H9 (cell line): ENCODE data around the gene OR5F1. TPM values are rescaled to one million over a fixed set of nuclear protein-coding genes. Genes with fewer than 3 reads are reported as not detected.

Experiments used
- DNase-seq: peaks from one replicate; pipeline ENCODE4 v3.0.0-alpha.2; 2017
- H2AFZ ChIP-seq: one replicate; pipeline ENCODE4 v1.6.1; 2013; ENCODE audit warnings: mild to moderate bottlenecking, low read length, control low read depth, moderate library complexity
- H2AK5ac ChIP-seq: 2 replicates; pipeline ENCODE4 v1.6.1; 2013; ENCODE audit warnings: low read length, control low read depth, mixed read lengths; ENCODE audit not compliant: insufficient read length
- H2BK120ac ChIP-seq: one replicate; pipeline ENCODE4 v1.6.1; 2013; ENCODE audit warnings: low read depth, mild to moderate bottlenecking, low read length, control low read depth, inconsistent platforms; ENCODE audit not compliant: poor library complexity, severe bottlenecking
- H2BK12ac ChIP-seq: 2 replicates; pipeline ENCODE4 v1.6.1; 2013; ENCODE audit warnings: low read length, control low read depth, mixed read lengths, low read depth; ENCODE audit not compliant: insufficient read length
- H2BK15ac ChIP-seq: 2 replicates; pipeline ENCODE4 v1.6.1; 2013; ENCODE audit warnings: low read depth, low read length, control low read depth
- H2BK20ac ChIP-seq: one replicate; pipeline ENCODE4 v1.6.1; 2013; ENCODE audit warnings: low read depth, mild to moderate bottlenecking, low read length, control low read depth, inconsistent platforms; ENCODE audit not compliant: poor library complexity, severe bottlenecking
- H2BK5ac ChIP-seq: 2 replicates; pipeline ENCODE4 v1.6.1; 2013; ENCODE audit warnings: low read length, control low read depth, mixed read lengths; ENCODE audit not compliant: insufficient read length
- H3K14ac ChIP-seq: 2 replicates; pipeline ENCODE4 v1.6.1; 2013; ENCODE audit warnings: low read length, control low read depth; ENCODE audit not compliant: insufficient read depth
- H3K18ac ChIP-seq: 2 replicates; pipeline ENCODE4 v1.6.1; 2013; ENCODE audit warnings: low read depth, mild to moderate bottlenecking, mixed read lengths, low read length, control low read depth; ENCODE audit not compliant: insufficient read length
- H3K23ac ChIP-seq: 2 replicates; pipeline ENCODE4 v1.6.1; 2013; ENCODE audit warnings: low read length, control low read depth, mixed read lengths, low read depth; ENCODE audit not compliant: insufficient read length
- H3K23me2 ChIP-seq: 2 replicates; pipeline ENCODE4 v1.6.1; 2013; ENCODE audit warnings: low read depth, mild to moderate bottlenecking, mixed read lengths, low read length, control low read depth; ENCODE audit not compliant: insufficient read length, poor library complexity, severe bottlenecking
- H3K27ac ChIP-seq: 2 replicates; pipeline ENCODE4 v1.5.1; 2013; ENCODE audit warnings: low read length, control low read depth, mixed read lengths, low read depth; ENCODE audit not compliant: insufficient read length
- H3K27me3 ChIP-seq: 2 replicates; pipeline ENCODE4 v1.6.1; 2013; ENCODE audit warnings: low read length, control low read depth, inconsistent platforms; ENCODE audit not compliant: insufficient read depth
- H3K4ac ChIP-seq: 2 replicates; pipeline ENCODE4 v1.6.1; 2013; ENCODE audit warnings: low read depth, mild to moderate bottlenecking, control low read depth, inconsistent platforms, low read length, moderate library complexity
- H3K4me1 ChIP-seq: 2 replicates; pipeline ENCODE4 v1.6.1; 2013; ENCODE audit warnings: low read length, control low read depth, inconsistent platforms; ENCODE audit not compliant: insufficient read depth
- H3K4me2 ChIP-seq: 2 replicates; pipeline ENCODE4 v1.6.1; 2013; ENCODE audit warnings: low read length, control low read depth, mixed read lengths; ENCODE audit not compliant: insufficient read length, insufficient read depth
- H3K56ac ChIP-seq: 2 replicates; pipeline ENCODE4 v1.6.1; 2013; ENCODE audit warnings: low read depth, mild to moderate bottlenecking, mixed read lengths, low read length, control low read depth; ENCODE audit not compliant: insufficient read length
- H3K79me1 ChIP-seq: 2 replicates; pipeline ENCODE4 v1.6.1; 2013; ENCODE audit warnings: low read depth, mild to moderate bottlenecking, moderate library complexity, low read length, control low read depth, inconsistent platforms; ENCODE audit not compliant: insufficient read depth, poor library complexity, severe bottlenecking
- H3K79me2 ChIP-seq: 2 replicates; pipeline ENCODE4 v1.6.1; 2013; ENCODE audit warnings: low read length, control low read depth, inconsistent platforms; ENCODE audit not compliant: insufficient read depth
- H3K9ac ChIP-seq: 2 replicates; pipeline ENCODE4 v1.6.1; 2013; ENCODE audit warnings: low read length, control low read depth, mixed read lengths; ENCODE audit not compliant: insufficient read length; ENCODE audit errors: extremely low read depth
- H3K9me3 ChIP-seq: one replicate; pipeline ENCODE4 v1.6.1; 2013; ENCODE audit warnings: low read depth, low read length, inconsistent platforms; ENCODE audit not compliant: control insufficient read depth
- H3T11ph ChIP-seq: one replicate; pipeline ENCODE4 v1.6.1; 2013; ENCODE audit warnings: mild to moderate bottlenecking, low read length, control low read depth, inconsistent platforms
- H4K20me1 ChIP-seq: one replicate; pipeline ENCODE4 v1.6.1; 2013; ENCODE audit not compliant: control insufficient read depth, insufficient read length, insufficient read depth
- H4K5ac ChIP-seq: 2 replicates; pipeline ENCODE4 v1.6.1; 2013; ENCODE audit warnings: low read depth, mild to moderate bottlenecking, mixed read lengths, low read length, control low read depth; ENCODE audit not compliant: insufficient read length
- H4K8ac ChIP-seq: replicated peaks from 2 replicates; pipeline ENCODE4 v1.6.1; 2013; ENCODE audit warnings: low read length, control low read depth, mixed read lengths, low read depth; ENCODE audit not compliant: insufficient read length
- H4K91ac ChIP-seq: 2 replicates; pipeline ENCODE4 v1.6.1; 2013; ENCODE audit warnings: low read depth, mild to moderate bottlenecking, moderate library complexity, mixed read lengths, low read length, control low read depth; ENCODE audit not compliant: insufficient read length
- H3K27ac Mint-ChIP-seq, 3 experiments: 2 replicates in 2 of 3; 3 replicates in 1 of 3; pipeline ENCODE4 v1.8.0; 2020 to 2021; ENCODE audit warnings: mixed read lengths in 3 of 3, mild to moderate bottlenecking in 1 of 3, moderate library complexity in 1 of 3
- H3K27me3 Mint-ChIP-seq: 2 replicates; pipeline ENCODE4 v1.8.0; 2021; ENCODE audit warnings: low read depth, mild to moderate bottlenecking, moderate library complexity, mixed read lengths
- H3K36me3 Mint-ChIP-seq, 3 experiments: 2 replicates in 2 of 3; 3 replicates in 1 of 3; pipeline ENCODE4 v1.8.0; 2020 to 2021; ENCODE audit warnings: low read depth in 3 of 3, mixed read lengths in 3 of 3; ENCODE audit not compliant: insufficient read depth in 1 of 3
- H3K4me1 Mint-ChIP-seq, 2 experiments: 2 replicates each; pipeline ENCODE4 v1.8.0; 2020; ENCODE audit warnings: mixed read lengths in 2 of 2
- H3K4me3 Mint-ChIP-seq, 2 experiments: 2 replicates in 1 of 2; 3 replicates in 1 of 2; pipeline ENCODE4 v1.8.0; 2020 to 2021; ENCODE audit warnings: mild to moderate bottlenecking in 2 of 2, mixed read lengths in 2 of 2, moderate library complexity in 1 of 2
- H3K9me3 Mint-ChIP-seq, 2 experiments: 2 replicates in 1 of 2; 3 replicates in 1 of 2; pipeline ENCODE4 v1.8.0; 2020; ENCODE audit warnings: mild to moderate bottlenecking in 2 of 2, mixed read lengths in 2 of 2, moderate library complexity in 1 of 2
- total RNA-seq: library from RNA; stranded (reverse); gene quantifications from 2 replicates; pipeline ENCODE4 v1.2.1, GENCODE V29; 2021
- TF ChIP-seq, protein P1 (sequence below): fragments of 200-600 bp; sonication (generic); conservative IDR thresholded peaks from 3 replicates; pipeline ENCODE4 v1.8.0; 2021; ENCODE audit warnings: antibody characterized with exemption, mild to moderate bottlenecking

Gene OR5F1
- total RNA-seq, 1 experiment from 2014 or later: not detected

DNA sequence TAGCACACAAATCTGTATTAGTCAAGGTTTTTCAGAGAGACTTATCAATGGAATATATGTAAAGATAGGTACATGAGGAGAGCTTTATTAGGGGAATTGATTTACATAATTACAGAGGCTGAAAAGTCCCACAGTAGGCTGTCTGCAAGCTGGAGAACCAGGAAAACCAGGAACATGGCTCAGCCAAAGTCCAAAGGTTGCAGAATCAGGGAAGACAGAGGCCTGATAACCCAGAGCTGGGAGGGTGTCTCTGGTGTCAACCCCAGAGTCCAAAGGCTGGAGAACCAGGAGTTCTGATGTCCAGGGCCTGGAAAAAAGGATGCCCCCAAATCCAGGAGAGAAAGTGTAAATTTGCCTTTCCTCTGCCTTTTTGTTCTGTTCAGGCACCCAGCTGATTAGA, 16.3 kb upstream of the OR5F1 start:
- Histone ChIP-seq H2AFZ (no peak overlapping the region), H4K20me1 (no peaks in the 10 kb centered on the region), H2BK20ac (no peak overlapping the region), H2BK15ac (no peak overlapping the region), H3K27me3 (no peaks in the 10 kb centered on the region), H3K56ac (no peak overlapping the region), H3K18ac (no peak overlapping the region), H3K14ac (no peak overlapping the region), H3K4me1 (no peaks in the 10 kb centered on the region), H3K4ac (no peak overlapping the region), H3K23ac (no peak overlapping the region), H3K23me2 (no peaks in the 10 kb centered on the region), H3K9ac (no peak overlapping the region), H3K79me2 (no peaks in the 10 kb centered on the region), H2BK5ac (no peak overlapping the region), H4K5ac (no peak overlapping the region), H4K8ac (no peak overlapping the region), H3K79me1 (no peaks in the 10 kb centered on the region), H2BK12ac (no peak overlapping the region), H3K9me3 (no peaks in the 10 kb centered on the region), H3K4me2 (no peak overlapping the region), H2AK5ac (no peak overlapping the region), H3K27ac (no peak overlapping the region), H2BK120ac (no peak overlapping the region), H3T11ph (no peak overlapping the region), H4K91ac (no peak overlapping the region)
- no peak for DNase-seq
- Mint-ChIP-seq H3K4me3 (no peak overlapping the region), H3K27ac (no peak overlapping the region), H3K9me3 (peaks cover 4 to 26% of the 10 kb centered on the region in 2 experiments), H3K4me1 (no peaks in the 10 kb centered on the region), H3K36me3 (peaks cover 0 to 5% (median 0%) of the 10 kb centered on the region in 3 experiments; a peak in 3 of 7 replicates), H3K27me3 (no peaks in the 10 kb centered on the region)
- TF ChIP-seq, protein P1, sequence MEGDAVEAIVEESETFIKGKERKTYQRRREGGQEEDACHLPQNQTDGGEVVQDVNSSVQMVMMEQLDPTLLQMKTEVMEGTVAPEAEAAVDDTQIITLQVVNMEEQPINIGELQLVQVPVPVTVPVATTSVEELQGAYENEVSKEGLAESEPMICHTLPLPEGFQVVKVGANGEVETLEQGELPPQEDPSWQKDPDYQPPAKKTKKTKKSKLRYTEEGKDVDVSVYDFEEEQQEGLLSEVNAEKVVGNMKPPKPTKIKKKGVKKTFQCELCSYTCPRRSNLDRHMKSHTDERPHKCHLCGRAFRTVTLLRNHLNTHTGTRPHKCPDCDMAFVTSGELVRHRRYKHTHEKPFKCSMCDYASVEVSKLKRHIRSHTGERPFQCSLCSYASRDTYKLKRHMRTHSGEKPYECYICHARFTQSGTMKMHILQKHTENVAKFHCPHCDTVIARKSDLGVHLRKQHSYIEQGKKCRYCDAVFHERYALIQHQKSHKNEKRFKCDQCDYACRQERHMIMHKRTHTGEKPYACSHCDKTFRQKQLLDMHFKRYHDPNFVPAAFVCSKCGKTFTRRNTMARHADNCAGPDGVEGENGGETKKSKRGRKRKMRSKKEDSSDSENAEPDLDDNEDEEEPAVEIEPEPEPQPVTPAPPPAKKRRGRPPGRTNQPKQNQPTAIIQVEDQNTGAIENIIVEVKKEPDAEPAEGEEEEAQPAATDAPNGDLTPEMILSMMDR: no peak
